ENCODE data around the gene BOLA1. TPM values are rescaled to one million over a fixed set of nuclear protein-coding genes. Genes with fewer than 3 reads are reported as not detected.
A peak's percentile ranks its signal among the peaks of the same experiment; 100 is the strongest.

Gene BOLA1
- total RNA-seq, 1 donor from 2014 or later = 26.6 TPM

DNA sequence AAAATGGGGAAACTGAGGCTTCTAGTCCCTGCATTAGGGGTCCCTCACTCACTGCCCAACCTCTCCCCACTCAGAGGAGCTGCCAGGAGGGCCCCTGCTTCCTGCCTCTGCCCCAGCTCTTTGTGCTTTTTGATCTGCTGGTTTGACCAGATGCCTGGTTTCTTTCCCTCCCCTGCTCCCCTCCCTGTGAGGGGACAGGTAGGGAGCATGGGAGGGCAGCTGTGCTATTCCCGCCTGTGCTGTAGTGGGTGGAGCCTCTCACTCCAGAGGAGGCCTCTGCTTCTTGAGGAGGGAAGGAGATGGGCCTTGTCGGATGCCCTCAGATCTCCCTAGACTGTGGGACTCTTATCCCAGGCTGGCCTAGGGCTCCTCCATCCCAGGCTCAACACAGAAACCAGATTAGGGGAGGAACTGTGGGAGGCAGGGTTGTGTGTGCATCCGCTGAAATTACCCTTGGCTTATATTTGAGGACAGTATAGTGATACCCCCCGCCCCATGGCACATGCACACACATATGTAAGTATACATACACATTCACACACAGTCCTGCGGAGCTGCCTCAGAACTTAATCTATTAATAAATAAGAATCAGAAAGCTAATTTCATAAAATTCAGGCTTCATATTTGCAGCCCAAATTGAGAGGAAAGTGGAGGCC, 4.6 kb downstream of the BOLA1 start:
- Mint-ChIP-seq H3K4me1 (ENCODE audit: low read depth) (peaks cover 10% of the 10 kb centered on the region), H3K36me3 (ENCODE audit: low read depth) (peaks cover 34% of the 10 kb centered on the region), H3K9me3 (no peaks in the 10 kb centered on the region), H3K4me3 (ENCODE audit: low read depth) (no peak overlapping the region), H3K27me3 (ENCODE audit: low read depth) (no peaks in the 10 kb centered on the region), H3K27ac (no peak overlapping the region)
- intact Hi-C loops (cut with micrococcal nuclease) = no loop called here
- DNase-seq (ENCODE audit: low spot score) = no peak

DNA sequence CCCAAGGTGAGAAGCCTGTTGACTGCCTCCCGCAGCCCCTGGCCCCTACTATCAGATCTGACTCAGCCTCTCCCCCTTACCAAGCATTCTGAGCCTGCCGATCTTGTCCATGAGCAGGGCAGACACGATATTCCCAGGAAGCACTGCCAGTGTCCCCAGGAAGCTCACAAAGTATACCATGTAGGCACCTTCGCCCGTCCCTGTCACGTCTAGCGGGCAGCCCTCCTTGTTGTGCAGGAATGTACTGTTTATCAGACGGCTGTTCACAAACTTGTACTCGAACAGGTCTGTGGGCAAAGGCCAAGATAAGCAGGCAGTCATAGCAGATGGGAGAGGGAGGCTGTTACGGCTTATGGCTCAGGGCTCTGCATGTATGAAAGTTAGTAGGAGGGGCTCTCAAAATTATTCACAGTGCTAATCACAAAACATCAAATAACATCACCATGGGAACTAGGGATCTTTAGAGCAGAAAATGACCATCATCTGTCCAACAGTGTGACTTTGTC, 7.3 kb downstream of the BOLA1 start:
- no peaks in the 10 kb centered on the region for H3K27me3 Mint-ChIP-seq (ENCODE audit: low read depth)
- H3K4me3 Mint-ChIP-seq (ENCODE audit: low read depth) = no peak overlapping the region
- no peak for DNase-seq (ENCODE audit: low spot score)
- H3K36me3 Mint-ChIP-seq (ENCODE audit: low read depth) = peaks cover 40% of the 10 kb centered on the region
- no peaks in the 10 kb centered on the region for H3K4me1 Mint-ChIP-seq (ENCODE audit: low read depth)
- H3K9me3 Mint-ChIP-seq = no peaks in the 10 kb centered on the region
- no peak overlapping the region for H3K27ac Mint-ChIP-seq
- intact Hi-C loops (cut with micrococcal nuclease) = no loop called here

DNA sequence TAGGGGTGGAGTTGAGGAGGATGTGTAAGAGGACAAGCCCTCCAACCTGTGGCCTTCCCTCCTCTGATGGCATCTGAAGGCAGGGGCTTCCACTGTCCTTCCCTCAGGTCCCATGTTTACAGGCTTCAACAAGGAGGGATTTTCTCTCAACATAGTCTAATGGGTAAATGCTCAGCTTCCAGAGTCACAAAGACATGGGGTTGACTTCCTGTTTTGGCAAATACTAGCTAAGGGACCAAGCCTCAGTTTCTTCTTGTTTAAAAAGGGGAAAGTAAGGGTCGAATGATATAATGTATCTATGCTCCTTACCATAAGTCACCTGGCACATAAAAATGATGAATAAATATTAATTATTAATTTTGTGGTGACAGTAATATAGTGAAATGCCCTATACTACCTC, 15.2 kb downstream of the BOLA1 start:
- Mint-ChIP-seq H3K4me3 (ENCODE audit: low read depth) (no peak overlapping the region), H3K36me3 (ENCODE audit: low read depth) (peaks cover 16% of the 10 kb centered on the region), H3K27ac (no peak overlapping the region), H3K27me3 (ENCODE audit: low read depth) (no peaks in the 10 kb centered on the region), H3K9me3 (no peaks in the 10 kb centered on the region), H3K4me1 (ENCODE audit: low read depth) (peaks cover 35% of the 10 kb centered on the region)
- no peak for DNase-seq (ENCODE audit: low spot score)
- intact Hi-C loops (cut with micrococcal nuclease) = no loop called here

DNA sequence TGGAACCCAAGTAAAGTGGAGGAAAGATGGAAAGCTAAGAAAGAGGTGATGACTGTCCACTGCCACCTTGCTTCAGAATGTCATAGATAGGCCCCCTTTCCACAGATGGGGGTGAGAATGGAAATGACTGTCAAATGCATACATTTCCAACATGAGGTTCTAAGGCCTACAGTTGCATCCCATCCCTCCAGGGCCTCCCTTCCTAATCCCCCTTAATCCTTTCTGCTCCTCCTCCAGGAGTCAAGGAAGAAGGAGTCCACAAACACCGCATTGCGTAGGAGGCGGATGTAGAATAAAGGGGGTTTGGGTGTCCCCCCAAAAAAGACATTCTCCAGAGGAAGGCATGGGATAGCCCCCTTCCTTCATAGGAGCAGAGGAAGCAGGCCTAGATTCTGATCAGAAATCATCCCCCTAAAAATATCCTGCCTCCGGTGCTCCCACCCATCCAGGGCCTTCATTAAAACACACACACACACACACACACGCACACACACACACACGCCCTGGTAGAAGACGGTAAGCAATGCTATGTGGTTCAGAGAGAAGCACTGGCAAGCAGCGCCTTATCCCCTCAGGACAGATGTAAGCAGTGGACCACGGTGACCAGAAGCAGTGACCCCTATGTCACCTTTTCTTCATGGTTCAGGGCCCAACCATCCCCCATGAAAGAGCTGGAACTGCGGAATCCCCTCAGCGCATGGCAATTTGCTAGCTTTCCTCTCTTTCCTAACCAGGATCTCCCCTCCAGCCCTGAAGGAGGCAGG, 16.2 kb downstream of the BOLA1 start:
- intact Hi-C loops (cut with micrococcal nuclease) = no loop called here
- no peaks in the 10 kb centered on the region for H3K27me3 Mint-ChIP-seq (ENCODE audit: low read depth)
- H3K4me3 Mint-ChIP-seq (ENCODE audit: low read depth) = peak overlapping the region; percentile 92
- no peak for DNase-seq (ENCODE audit: low spot score)
- no peaks in the 10 kb centered on the region for H3K9me3 Mint-ChIP-seq
- peaks cover 35% of the 10 kb centered on the region for H3K4me1 Mint-ChIP-seq (ENCODE audit: low read depth)
- peaks cover 16% of the 10 kb centered on the region for H3K36me3 Mint-ChIP-seq (ENCODE audit: low read depth)
- peak overlapping the region; percentile 69 for H3K27ac Mint-ChIP-seq

DNA sequence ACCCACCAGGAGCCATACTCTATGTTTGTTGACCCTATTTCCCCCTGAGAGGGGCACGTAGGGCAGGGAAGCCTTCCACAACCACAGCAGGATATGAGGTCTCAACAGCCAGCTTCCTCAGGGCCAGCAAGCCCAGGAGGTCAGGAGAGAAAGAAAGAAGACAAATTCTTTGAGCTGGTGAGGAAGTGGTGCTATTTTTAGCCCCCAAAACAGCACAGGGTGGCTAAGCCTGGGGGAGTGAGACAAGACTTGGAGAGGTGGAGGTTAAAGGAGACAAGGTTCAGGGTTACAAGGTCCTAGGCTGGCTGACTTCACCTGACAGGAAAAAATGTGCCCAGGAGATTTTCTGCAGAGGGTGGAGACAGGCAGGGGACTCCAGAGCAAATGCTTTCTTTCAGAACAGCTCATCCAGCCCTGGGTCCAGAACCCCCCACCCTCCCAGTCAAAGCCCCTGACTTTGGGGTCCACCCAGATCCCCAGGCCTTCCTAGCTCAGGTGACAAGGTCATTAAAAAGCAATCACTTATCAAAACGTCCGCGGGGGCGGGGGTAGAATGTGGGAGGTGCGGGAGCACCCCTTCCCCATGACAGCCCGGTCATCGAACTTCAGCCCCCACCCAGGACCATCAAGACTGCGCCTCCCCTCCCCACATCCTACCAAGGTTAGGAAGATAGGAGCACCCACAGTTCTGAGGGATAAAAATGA, 17.0 kb downstream of the BOLA1 start:
- intact Hi-C loops (cut with micrococcal nuclease) = no loop called here
- peaks cover 35% of the 10 kb centered on the region for H3K4me1 Mint-ChIP-seq (ENCODE audit: low read depth)
- H3K4me3 Mint-ChIP-seq (ENCODE audit: low read depth) = peak overlapping the region; percentile 92
- no peak for DNase-seq (ENCODE audit: low spot score)
- no peaks in the 10 kb centered on the region for H3K9me3 Mint-ChIP-seq
- no peaks in the 10 kb centered on the region for H3K27me3 Mint-ChIP-seq (ENCODE audit: low read depth)
- peaks cover 11% of the 10 kb centered on the region for H3K36me3 Mint-ChIP-seq (ENCODE audit: low read depth)
- peak overlapping the region; percentile 69 for H3K27ac Mint-ChIP-seq

DNA sequence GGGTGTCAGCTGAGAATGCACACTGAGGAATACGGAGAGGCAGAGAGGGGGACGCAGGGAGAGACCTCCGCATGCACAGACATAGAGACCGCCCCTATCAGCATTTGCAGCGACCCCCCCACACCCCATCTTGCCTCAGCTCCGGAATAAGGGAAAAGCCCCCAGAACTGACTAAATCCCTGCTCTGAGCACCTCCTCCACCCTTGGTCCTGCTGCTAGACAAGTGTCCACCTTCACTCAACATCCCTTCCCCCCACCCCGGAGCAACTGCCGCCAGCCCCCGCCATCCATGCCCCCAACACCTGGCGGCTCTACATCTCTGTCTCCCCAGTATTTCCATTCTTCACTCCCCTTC, 17.5 kb downstream of the BOLA1 start:
- intact Hi-C loops (cut with micrococcal nuclease) = no loop called here
- Mint-ChIP-seq H3K9me3 (no peaks in the 10 kb centered on the region), H3K27ac (no peak overlapping the region), H3K36me3 (ENCODE audit: low read depth) (peaks cover 10% of the 10 kb centered on the region), H3K27me3 (ENCODE audit: low read depth) (no peaks in the 10 kb centered on the region), H3K4me1 (ENCODE audit: low read depth) (peaks cover 35% of the 10 kb centered on the region), H3K4me3 (ENCODE audit: low read depth) (peak overlapping the region; percentile 92)
- DNase-seq (ENCODE audit: low spot score) = no peak

DNA sequence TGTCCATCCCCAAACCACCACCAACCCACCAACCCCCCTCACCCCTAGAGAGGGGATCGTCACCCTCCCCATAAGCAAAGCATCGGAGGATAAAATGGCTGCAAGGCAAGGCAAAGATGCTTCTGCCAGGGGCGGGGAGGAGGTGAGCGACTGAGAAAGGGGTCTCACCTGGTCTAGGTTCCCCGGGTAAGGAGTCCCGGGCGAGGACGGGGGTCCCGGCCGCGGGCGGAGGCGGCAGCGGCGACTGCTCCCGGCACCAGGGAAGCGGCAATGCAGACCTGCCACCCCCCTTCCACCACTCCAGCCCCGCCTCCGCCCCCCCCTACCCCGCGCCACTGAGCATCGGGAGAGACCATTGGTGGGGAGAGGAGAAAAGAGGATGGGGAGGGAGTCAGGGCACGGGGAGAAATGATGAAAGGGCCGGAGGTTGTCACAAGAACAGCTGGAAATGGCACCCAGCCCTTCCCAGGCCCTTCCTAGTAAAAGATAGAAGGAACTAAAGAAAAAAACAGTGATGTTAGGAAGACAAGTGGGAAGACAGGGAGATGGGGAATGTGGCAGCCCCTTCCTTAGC, 18.3 kb downstream of the BOLA1 start, which contains the start of gene SV2A:
Gene SV2A (minus strand): TSS at position 274 of the 574 bp plus-strand sequence. CDS start 4,004 bp downstream, outside the sequence.
- DNase-seq (ENCODE audit: low spot score) = no peak
- Mint-ChIP-seq H3K27ac (peak within 1 kb of the TSS; percentile 56), H3K36me3 (ENCODE audit: low read depth) (peaks cover 17% of the 10 kb centered on the region), H3K4me1 (ENCODE audit: low read depth) (peaks cover 33% of the 10 kb centered on the region), H3K4me3 (ENCODE audit: low read depth) (peak within 1 kb of the TSS; percentile 92), H3K27me3 (ENCODE audit: low read depth) (no peaks in the 10 kb centered on the region), H3K9me3 (no peaks in the 10 kb centered on the region)
- intact Hi-C loops (cut with micrococcal nuclease) = no loop called here

DNA sequence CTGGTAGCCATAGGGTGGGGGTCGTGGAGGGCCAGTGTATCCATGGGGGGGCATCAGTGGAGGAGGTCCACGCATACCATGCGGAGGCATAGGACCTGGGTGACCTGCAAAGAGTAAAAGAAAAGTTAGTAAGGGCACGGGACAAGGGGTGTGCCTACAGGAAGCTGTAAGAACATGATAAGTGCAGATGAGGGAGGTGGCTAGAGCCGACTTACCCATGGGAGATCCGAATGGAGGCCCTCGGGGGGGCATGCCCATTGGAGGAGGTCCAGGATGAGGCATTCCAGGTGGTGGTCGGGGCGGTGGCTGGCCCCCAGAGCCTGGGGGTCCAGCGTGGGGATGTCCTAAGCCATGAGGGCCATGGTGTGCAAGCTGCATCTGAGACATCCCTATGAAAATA, 24.3 kb downstream of the BOLA1 start:
- Mint-ChIP-seq H3K36me3 (ENCODE audit: low read depth) (peaks cover 58% of the 10 kb centered on the region), H3K27me3 (ENCODE audit: low read depth) (no peaks in the 10 kb centered on the region), H3K4me3 (ENCODE audit: low read depth) (peak overlapping the region; percentile 23), H3K4me1 (ENCODE audit: low read depth) (peaks cover 23% of the 10 kb centered on the region), H3K9me3 (no peaks in the 10 kb centered on the region), H3K27ac (no peak overlapping the region)
- DNase-seq (ENCODE audit: low spot score) = no peak
- intact Hi-C loops (cut with micrococcal nuclease) = no loop called here

DNA sequence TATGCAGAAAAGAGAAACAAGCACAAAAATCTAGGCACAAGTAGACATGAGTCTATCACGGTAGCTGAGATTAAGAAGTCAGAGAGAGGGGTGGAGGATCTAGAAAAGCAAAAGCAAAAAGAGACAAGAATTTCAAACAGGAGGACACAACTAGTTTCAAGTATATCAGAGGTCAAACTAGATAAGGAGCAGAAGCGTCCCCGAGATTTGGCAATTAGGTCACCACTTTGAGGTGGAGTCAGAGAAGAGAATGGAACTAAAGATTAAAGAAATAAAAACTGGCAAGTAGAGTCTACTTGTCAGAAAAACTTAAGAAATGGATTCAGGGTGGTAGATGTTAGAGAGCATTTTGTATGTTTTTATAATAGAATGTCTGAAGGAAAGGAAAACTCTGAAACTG, 26.0 kb downstream of the BOLA1 start:
- no peaks in the 10 kb centered on the region for H3K27me3 Mint-ChIP-seq (ENCODE audit: low read depth)
- peaks cover 28% of the 10 kb centered on the region for H3K4me1 Mint-ChIP-seq (ENCODE audit: low read depth)

DNA sequence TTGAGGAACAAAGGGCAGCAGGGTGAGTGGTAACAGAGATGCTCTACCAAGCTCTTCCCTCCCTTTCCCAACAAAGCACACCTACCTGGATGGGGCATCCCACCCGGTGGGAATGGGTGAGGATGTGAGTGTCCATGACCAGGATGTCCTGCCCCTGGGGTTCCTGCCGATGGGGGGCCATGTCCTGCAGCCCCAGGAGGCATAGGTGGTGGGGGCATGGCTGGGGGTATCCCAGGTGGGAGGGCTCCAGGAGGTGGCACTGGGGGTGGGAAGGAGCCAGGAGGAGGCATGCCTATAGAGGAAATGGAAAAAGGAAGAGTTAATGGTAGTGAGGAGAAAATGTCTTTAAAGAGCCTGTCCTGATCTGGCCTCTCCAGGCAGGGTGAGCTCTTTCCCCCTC, 26.4 kb downstream of the BOLA1 start:
- intact Hi-C loops (cut with micrococcal nuclease) = loop anchor here (5.0 kb wide), 1 partner anchor 87 kb away; the partner anchor contains the start of gene OTUD7B
- H3K4me3 Mint-ChIP-seq (ENCODE audit: low read depth) = peak overlapping the region; percentile 100
- H3K27me3 Mint-ChIP-seq (ENCODE audit: low read depth) = no peaks in the 10 kb centered on the region
- H3K4me1 Mint-ChIP-seq (ENCODE audit: low read depth) = peaks cover 32% of the 10 kb centered on the region
- H3K36me3 Mint-ChIP-seq (ENCODE audit: low read depth) = peaks cover 58% of the 10 kb centered on the region
- no peak for DNase-seq (ENCODE audit: low spot score)
- no peak overlapping the region for H3K27ac Mint-ChIP-seq
- no peaks in the 10 kb centered on the region for H3K9me3 Mint-ChIP-seq

More for the DNA sequence above, 26.0 kb downstream of the BOLA1 start:
- no peak for DNase-seq (ENCODE audit: low spot score)
- intact Hi-C loops (cut with micrococcal nuclease) = loop anchor here (5.0 kb wide), 1 partner anchor 87 kb away; the partner anchor contains the start of gene OTUD7B
- Mint-ChIP-seq H3K4me3 (ENCODE audit: low read depth) (peak overlapping the region; percentile 100), H3K9me3 (no peaks in the 10 kb centered on the region), H3K36me3 (ENCODE audit: low read depth) (peaks cover 58% of the 10 kb centered on the region), H3K27ac (no peak overlapping the region)

DNA sequence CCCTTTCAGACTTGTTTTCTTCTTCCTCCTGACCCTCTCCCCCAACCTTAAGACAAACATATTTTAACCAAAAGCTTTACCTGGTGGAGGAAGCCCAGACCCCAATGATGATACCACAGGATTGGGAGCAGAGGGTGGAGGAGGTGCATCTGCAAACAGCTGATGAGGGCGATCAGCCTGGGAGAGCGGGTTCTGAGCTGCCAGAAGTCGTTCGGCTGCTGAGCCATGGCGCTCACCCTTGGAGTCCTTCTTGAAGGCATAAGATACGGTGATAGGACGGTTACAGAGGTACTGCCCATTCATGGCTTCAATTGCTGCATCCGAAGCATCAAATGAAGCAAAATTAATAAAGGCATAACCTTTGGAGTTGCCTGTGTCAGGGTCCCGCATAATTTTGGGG, 26.9 kb downstream of the BOLA1 start:
- no peak for DNase-seq (ENCODE audit: low spot score)

DNA sequence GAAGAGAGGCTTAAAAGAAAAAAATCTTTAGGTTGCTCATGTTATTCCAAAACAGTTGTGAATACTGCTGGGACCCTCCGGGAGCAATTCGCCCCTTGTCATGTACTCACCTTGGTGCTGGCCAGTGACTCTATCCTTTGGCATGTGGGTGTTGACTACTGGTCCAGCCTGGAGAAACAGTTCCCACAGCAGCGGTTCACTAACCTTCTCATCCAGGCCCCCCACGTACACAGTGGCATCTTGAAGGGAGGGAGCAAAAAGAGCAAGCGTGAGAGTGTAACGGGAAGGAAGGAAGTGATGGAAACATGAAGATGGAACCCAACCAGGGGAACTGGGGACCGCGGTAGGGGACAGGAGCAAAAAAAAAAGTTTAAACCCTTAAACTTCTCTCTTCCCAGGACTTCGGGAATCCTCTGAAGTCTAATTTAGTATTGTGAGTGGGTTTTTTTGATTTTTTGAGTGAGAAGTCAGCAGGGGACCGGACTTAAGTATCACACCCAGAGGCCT, 27.7 kb downstream of the BOLA1 start:
- Mint-ChIP-seq H3K36me3 (ENCODE audit: low read depth) (peaks cover 52% of the 10 kb centered on the region), H3K9me3 (no peaks in the 10 kb centered on the region), H3K27ac (peak overlapping the region; percentile 95), H3K27me3 (ENCODE audit: low read depth) (no peaks in the 10 kb centered on the region), H3K4me3 (ENCODE audit: low read depth) (peak overlapping the region; percentile 100), H3K4me1 (ENCODE audit: low read depth) (peaks cover 41% of the 10 kb centered on the region)
- intact Hi-C loops (cut with micrococcal nuclease) = loop anchor here (1.0 to 5.0 kb wide), 3 partner anchors 12 to 85 kb away; partner anchors contain the start of genes BOLA1 and OTUD7B
- no peak for DNase-seq (ENCODE audit: low spot score)

More for the DNA sequence above, 26.9 kb downstream of the BOLA1 start:
- H3K9me3 Mint-ChIP-seq = no peaks in the 10 kb centered on the region
- peaks cover 35% of the 10 kb centered on the region for H3K4me1 Mint-ChIP-seq (ENCODE audit: low read depth)
- peaks cover 58% of the 10 kb centered on the region for H3K36me3 Mint-ChIP-seq (ENCODE audit: low read depth)
- H3K4me3 Mint-ChIP-seq (ENCODE audit: low read depth) = peak overlapping the region; percentile 100
- H3K27ac Mint-ChIP-seq = no peak overlapping the region
- intact Hi-C loops (cut with micrococcal nuclease) = loop anchor here (5.0 kb wide), 1 partner anchor 86 kb away; the partner anchor contains the start of gene OTUD7B
- no peaks in the 10 kb centered on the region for H3K27me3 Mint-ChIP-seq (ENCODE audit: low read depth)
